ENCODE data around the gene FXYD4. TPM values are rescaled to one million over a fixed set of nuclear protein-coding genes. Genes with fewer than 3 reads are reported as not detected.

The FXYD4 gene
- total RNA-seq, 1 experiment from 2014 or later = not detected

- H3K27me3 ChIP-seq = no peaks in the 10 kb centered on the region
- H3K9me3 ChIP-seq (replicated peaks) = no peaks in the 10 kb centered on the region
- H3K36me3 ChIP-seq = no peaks in the 10 kb centered on the region
- no peak for DNase-seq
- no peak overlapping the region for H3K27ac ChIP-seq
- H3K4me1 ChIP-seq = no peaks in the 10 kb centered on the region
- no peak overlapping the region for H3K4me3 ChIP-seq
These were observed 5.5 kb downstream of the FXYD4 start for GRCh38 chr10:43376828-43377423.

- H3K36me3 ChIP-seq = no peaks in the 10 kb centered on the region
- DNase-seq = no peak
- H3K27ac ChIP-seq = no peak overlapping the region
- H3K27me3 ChIP-seq = no peaks in the 10 kb centered on the region
- no peak overlapping the region for H3K4me3 ChIP-seq
- H3K4me1 ChIP-seq = no peaks in the 10 kb centered on the region
- no peaks in the 10 kb centered on the region for H3K9me3 ChIP-seq (replicated peaks)
These were observed 6.0 kb downstream of the FXYD4 start for GRCh38 chr10:43377424-43377883.

GRCh38 chr10:43380610-43381222, 9.3 kb downstream of the FXYD4 start:
- DNase-seq = no peak

GRCh38 chr10:43383204-43383971, 12.0 kb downstream of the FXYD4 start:
- DNase-seq = no peak
- no peaks in the 10 kb centered on the region for H3K27me3 ChIP-seq
- no peak overlapping the region for H3K27ac ChIP-seq
- no peaks in the 10 kb centered on the region for H3K36me3 ChIP-seq
- H3K9me3 ChIP-seq (replicated peaks) = no peaks in the 10 kb centered on the region
- H3K4me1 ChIP-seq = no peaks in the 10 kb centered on the region
- no peak overlapping the region for H3K4me3 ChIP-seq

More at GRCh38 chr10:43380610-43381222, 9.3 kb downstream of the FXYD4 start:
- Histone ChIP-seq H3K4me3 (no peak overlapping the region), H3K4me1 (no peaks in the 10 kb centered on the region), H3K9me3 (replicated peaks) (no peaks in the 10 kb centered on the region), H3K36me3 (no peaks in the 10 kb centered on the region), H3K27ac (no peak overlapping the region), H3K27me3 (no peaks in the 10 kb centered on the region)

GRCh38 chr10:43384252-43385221, 13.1 kb downstream of the FXYD4 start:
- Histone ChIP-seq H3K36me3 (no peaks in the 10 kb centered on the region; the same call in 1 of the 2 replicates), H3K4me1 (no peaks in the 10 kb centered on the region), H3K27me3 (no peaks in the 10 kb centered on the region), H3K27ac (no peak overlapping the region), H3K9me3 (replicated peaks) (no peaks in the 10 kb centered on the region), H3K4me3 (no peak overlapping the region)
- DNase-seq = no peak

- no peaks in the 10 kb centered on the region for H3K27me3 ChIP-seq
- no peaks in the 10 kb centered on the region for H3K4me1 ChIP-seq
- no peaks in the 10 kb centered on the region for H3K9me3 ChIP-seq (replicated peaks)
- DNase-seq = no peak
- H3K4me3 ChIP-seq = no peak overlapping the region
- no peaks in the 10 kb centered on the region; the same call in 1 of the 2 replicates for H3K36me3 ChIP-seq
- no peak overlapping the region for H3K27ac ChIP-seq
These were observed 14.1 kb downstream of the FXYD4 start for GRCh38 chr10:43385412-43386004.

- Histone ChIP-seq H3K4me3 (no peak overlapping the region), H3K36me3 (no peaks in the 10 kb centered on the region; the same call in 1 of the 2 replicates), H3K9me3 (replicated peaks) (no peaks in the 10 kb centered on the region)
These were observed 15.1 kb downstream of the FXYD4 start for GRCh38 chr10:43386549-43386948.

GRCh38 chr10:43386981-43387677, 15.7 kb downstream of the FXYD4 start:
- Histone ChIP-seq H3K27me3 (no peaks in the 10 kb centered on the region), H3K4me1 (no peaks in the 10 kb centered on the region), H3K4me3 (no peak overlapping the region), H3K27ac (no peak overlapping the region), H3K36me3 (no peaks in the 10 kb centered on the region; the same call in 1 of the 2 replicates), H3K9me3 (replicated peaks) (no peaks in the 10 kb centered on the region)
- no peak for DNase-seq

More at GRCh38 chr10:43386549-43386948, 15.1 kb downstream of the FXYD4 start:
- Histone ChIP-seq H3K4me1 (no peaks in the 10 kb centered on the region), H3K27ac (no peak overlapping the region), H3K27me3 (no peaks in the 10 kb centered on the region)
- no peak for DNase-seq

GRCh38 chr10:43387678-43388032, 16.2 kb downstream of the FXYD4 start:
- H3K4me1 ChIP-seq = no peaks in the 10 kb centered on the region
- H3K36me3 ChIP-seq = no peaks in the 10 kb centered on the region; the same call in 1 of the 2 replicates
- H3K9me3 ChIP-seq (replicated peaks) = no peaks in the 10 kb centered on the region
- H3K4me3 ChIP-seq = no peak overlapping the region
- H3K27me3 ChIP-seq = no peaks in the 10 kb centered on the region
- no peak overlapping the region for H3K27ac ChIP-seq
- DNase-seq = no peak

GRCh38 chr10:43389867-43390266, 18.4 kb downstream of the FXYD4 start:
- H3K9me3 ChIP-seq (replicated peaks) = no peaks in the 10 kb centered on the region
- no peak overlapping the region for H3K27ac ChIP-seq
- H3K27me3 ChIP-seq = no peaks in the 10 kb centered on the region
- H3K4me3 ChIP-seq = no peak overlapping the region
- no peaks in the 10 kb centered on the region; the same call in 1 of the 2 replicates for H3K36me3 ChIP-seq
- no peak for DNase-seq
- no peaks in the 10 kb centered on the region for H3K4me1 ChIP-seq

- no peak overlapping the region for H3K4me3 ChIP-seq
- no peaks in the 10 kb centered on the region for H3K27me3 ChIP-seq
- H3K36me3 ChIP-seq = no peaks in the 10 kb centered on the region; the same call in 1 of the 2 replicates
- no peak overlapping the region for H3K27ac ChIP-seq
- no peaks in the 10 kb centered on the region for H3K4me1 ChIP-seq
- no peaks in the 10 kb centered on the region for H3K9me3 ChIP-seq (replicated peaks)
- no peak for DNase-seq
These were observed 18.9 kb downstream of the FXYD4 start for GRCh38 chr10:43390333-43390732.

- no peak for DNase-seq
- Histone ChIP-seq H3K4me1 (no peaks in the 10 kb centered on the region), H3K9me3 (replicated peaks) (no peaks in the 10 kb centered on the region), H3K27ac (no peak overlapping the region), H3K36me3 (no peaks in the 10 kb centered on the region; the same call in 1 of the 2 replicates), H3K4me3 (no peak overlapping the region), H3K27me3 (no peaks in the 10 kb centered on the region)
These were observed 19.3 kb downstream of the FXYD4 start for GRCh38 chr10:43390759-43391158.

GRCh38 chr10:43391496-43391895, 20.1 kb downstream of the FXYD4 start:
- no peak for DNase-seq
- Histone ChIP-seq H3K4me1 (no peaks in the 10 kb centered on the region), H3K9me3 (replicated peaks) (no peaks in the 10 kb centered on the region), H3K36me3 (no peaks in the 10 kb centered on the region; the same call in 1 of the 2 replicates), H3K27ac (no peak overlapping the region), H3K27me3 (no peaks in the 10 kb centered on the region), H3K4me3 (no peak overlapping the region)

Measured in SJCRH30 (cell line).